ENCODE data around the gene SLC12A7.
"Not testable (repeated sequence)": the region's sequence is repeated elsewhere in the genome, so short reads cannot be mapped to it uniquely, and the experiment has no call there.

SLC12A7 gene

DNA sequence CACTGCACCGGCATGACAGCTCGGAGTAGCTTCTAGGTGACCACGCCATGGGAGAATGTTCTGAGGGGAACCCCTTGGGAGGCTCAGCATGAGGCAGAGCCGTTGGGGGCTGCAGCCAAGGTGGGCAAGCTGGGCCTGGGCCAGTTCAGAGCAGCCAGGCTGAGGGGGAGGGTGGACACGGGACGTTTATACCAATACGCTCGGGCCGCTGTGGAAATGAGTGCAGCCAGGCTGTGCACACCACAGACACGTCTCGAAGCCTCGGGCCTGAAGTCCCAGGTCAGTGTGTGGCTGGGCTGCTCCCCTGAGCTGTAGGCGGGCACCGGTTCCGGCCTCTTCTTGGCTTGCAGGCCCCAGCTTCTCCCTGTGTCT is 28.9 kb upstream of the SLC12A7 start:
- no peak for DNase-seq (ENCODE audit: low read depth in 2 of 2)

DNA sequence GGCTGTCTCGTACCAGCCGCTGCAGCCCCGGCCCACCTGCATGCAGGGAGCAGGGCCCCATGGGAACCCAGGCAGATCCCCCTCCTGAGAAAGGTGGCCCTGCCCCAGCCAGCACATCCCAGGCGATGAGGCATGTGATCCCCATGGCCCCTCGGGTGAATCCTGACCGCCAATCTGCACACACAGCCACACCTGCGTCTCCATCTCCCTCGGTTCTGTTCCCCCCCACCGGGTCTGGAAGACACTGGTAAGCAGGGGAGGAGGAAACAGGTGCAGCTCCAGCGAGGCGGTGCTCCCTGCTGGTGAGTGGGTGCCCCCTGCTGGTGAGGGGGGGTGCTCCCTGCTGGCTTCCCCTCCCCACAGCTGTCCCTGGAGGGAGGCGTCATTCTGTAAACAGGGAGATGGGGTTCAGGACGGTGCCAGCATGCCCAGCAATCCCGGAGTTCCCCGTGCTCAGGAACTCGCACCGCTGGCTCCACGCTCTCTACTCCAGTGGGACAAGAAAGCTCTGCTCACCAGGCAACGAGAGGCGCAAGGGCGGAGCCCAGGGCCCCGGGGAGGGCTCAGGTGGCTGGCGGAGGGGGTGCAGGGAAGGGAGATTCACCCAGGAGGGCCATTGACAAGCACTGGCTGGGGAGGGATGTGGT is 28.4 kb upstream of the SLC12A7 start:
- peak; percentile 36 to 71 for DNase-seq (ENCODE audit: low read depth in 2 of 2)

DNA sequence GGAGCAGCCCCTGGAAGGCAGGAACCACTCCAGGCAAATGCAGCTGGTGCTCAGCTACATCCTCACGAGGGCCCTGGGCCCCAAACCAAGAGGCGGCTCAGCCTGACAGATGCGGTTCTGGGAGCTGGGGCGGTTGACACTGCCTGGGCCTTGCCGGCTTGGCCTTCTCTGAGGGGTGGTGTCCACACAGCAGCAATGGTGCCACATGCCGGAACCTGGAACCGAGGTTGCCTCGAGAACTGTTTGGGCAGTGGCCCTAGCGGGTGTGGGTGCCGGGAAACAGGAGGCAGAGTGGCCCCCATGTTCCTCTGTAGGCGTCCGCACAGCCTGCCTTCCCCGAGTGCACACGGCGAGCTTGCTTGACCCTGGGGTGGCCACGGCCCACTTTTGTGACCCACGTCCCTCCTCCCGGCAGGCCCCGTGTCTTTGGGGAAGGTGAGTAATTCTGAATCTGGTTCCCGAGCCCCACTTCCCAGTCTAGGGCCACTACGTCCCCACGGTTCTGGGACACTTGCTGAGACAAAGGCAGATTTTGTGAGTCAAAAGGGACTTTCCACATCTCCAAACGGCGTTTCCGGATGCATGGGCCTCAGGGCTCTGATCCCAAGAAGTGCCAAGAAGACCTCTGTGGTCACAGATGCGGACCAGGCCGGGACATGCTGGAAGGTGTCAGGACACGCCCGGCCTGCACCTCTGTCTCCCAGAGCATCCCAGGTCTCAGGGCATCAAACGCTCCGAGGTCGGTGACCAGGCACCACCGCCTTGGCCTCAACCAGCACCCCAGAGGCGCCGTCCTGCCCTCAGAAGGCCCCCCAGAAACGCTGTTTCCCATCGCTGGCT is 27.7 kb upstream of the SLC12A7 start:
- DNase-seq (ENCODE audit: low read depth in 2 of 2): no peak

GRCh38 chr5:1138445-1139245 is 26.8 kb upstream of the SLC12A7 start:
- no peak for DNase-seq (ENCODE audit: low read depth in 2 of 2)

GRCh38 chr5:1137567-1138444 is 25.9 kb upstream of the SLC12A7 start:
- DNase-seq (ENCODE audit: low read depth in 2 of 2): no peak

DNA sequence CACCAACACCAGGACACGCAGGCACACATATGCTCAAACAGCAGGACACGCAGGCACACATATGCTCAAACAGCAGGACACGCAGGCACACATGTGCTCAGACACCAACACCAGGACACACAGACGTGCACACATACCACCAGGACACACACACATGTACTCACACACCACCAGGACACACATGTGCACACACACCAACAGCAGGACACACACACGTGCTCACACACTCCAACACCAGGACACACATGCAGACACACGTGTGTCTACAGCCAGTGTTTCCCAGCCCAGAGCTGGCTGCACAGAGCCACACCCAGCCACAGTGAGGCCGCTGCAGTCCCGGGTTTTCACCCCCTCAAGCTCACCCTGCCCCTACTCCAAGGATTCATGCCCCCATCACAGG is 25.0 kb upstream of the SLC12A7 start:
- no peak for DNase-seq (ENCODE audit: low read depth in 2 of 2)

DNA sequence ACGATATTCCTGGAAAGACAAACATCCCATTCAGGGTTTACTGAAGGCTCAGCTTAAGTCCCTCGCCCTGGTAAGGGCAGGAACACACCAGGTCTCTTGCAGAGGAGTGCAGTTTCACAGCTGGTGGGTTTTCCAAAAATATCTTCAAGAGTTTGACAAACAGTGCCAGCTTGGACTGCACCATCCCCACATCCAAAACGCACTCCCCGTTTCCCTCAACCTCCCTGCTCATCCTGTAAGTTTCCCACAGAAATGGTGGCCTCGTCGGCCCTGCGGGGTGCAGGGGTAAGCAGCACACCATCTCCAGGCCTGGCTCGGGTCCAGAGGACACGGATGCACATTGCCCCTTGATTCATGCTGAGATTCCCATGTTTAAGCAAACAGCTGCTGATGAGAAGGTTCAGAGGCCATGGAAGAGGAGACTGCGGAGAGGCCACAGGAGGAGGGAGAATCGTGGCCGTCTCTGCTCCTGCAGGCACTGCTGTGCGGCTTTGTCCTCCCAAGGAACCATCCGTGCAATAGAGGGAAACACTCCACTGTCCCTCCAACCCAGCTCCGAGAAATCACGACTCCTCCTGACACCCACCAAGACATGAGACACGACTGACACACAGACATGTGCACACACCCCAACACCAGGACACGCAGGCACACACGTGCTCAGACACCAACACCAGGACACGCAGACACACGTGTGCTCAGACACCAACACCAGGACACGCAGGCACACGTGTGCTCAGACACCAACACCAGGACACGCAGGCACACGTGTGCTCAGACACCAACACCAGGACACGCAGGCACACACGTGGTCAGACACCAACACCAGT is 24.0 kb upstream of the SLC12A7 start:
- DNase-seq (ENCODE audit: low read depth in 2 of 2): no peak

- DNase-seq (ENCODE audit: low read depth in 2 of 2): no peak
These were observed 22.6 kb upstream of the SLC12A7 start for GRCh38 chr5:1134478-1134877.

DNA sequence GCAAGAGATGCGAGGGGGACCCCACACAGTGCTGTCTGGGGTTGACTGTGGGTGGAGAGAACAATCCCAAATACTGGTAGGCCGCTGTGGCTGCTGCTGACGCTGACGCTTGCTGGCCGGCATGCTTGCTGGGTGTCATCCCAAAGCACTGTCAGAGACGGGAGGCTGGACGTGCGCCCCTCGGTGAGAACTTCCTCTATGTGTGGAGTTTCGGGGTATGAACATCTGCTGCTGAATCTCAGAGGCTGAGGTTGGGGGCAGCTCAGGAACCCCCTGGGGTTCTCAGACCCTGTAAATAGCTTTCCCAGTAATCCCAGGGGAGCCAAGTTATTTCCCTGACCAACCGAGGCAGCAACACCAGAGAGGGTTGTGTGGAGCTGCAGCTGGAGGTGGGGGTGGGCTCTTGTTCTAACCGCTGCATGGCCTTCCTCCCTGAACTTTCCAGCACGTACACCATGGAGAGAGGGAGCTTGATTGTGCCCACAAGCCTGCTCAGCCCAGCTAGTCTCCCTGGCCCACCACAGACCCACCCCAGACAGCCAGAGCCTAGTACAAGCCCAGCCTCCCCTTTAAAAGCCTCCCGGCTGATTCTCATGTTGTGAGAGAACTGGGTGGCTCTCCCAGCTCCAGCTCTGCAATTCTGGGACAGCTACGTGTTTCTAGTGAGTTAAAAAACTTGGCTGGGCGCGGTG is 21.8 kb upstream of the SLC12A7 start:
- DNase-seq (ENCODE audit: low read depth in 2 of 2): no peak

DNA sequence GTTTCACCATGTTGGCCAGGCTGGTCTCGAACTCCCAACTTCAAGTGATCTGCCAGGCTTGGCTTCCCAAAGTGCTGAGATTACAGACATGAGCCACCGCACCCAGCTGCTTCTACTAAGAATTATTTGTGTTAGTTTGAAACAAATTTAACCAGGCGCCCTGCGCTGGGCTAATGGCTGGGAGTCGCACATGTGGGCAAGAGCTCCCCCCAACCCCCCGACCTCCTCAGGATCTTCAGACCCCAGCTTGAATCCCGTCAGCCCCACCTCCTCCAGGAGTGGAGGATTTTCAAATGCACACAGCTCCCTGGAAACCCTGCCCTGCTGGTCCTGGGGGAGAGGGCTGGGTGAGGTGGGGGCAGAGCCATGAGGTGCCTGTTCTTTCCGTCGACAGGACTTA is 21.2 kb upstream of the SLC12A7 start:
- DNase-seq (ENCODE audit: low read depth in 2 of 2): no peak

GRCh38 chr5:1132570-1132969 is 20.7 kb upstream of the SLC12A7 start:
- DNase-seq (ENCODE audit: low read depth in 2 of 2): no peak

DNA sequence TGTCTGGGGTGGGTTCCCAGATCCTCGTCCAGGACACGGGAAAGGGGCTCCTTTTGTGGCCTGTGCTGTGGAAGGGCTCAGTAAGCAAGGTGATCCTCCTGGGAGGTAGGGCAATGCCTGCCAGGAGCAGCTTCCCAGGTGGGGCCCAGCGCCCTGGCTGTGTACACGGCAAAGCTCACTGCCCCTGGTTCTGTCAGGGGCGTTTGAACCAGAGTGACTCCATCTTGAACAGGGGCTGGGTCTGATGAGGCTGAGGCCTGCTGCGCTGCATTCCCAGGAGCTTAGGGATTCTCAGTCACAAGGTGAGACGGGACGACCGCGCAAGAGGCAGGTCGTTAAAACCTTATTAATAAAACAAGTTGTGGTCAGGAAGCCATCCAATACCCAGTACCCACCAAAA is 19.9 kb upstream of the SLC12A7 start:
- DNase-seq (ENCODE audit: low read depth in 2 of 2): no peak

GRCh38 chr5:1131191-1131621 is 19.3 kb upstream of the SLC12A7 start:
- DNase-seq (ENCODE audit: low read depth in 2 of 2): no peak

GRCh38 chr5:1130218-1130946 is 18.5 kb upstream of the SLC12A7 start:
- no peak for DNase-seq (ENCODE audit: low read depth in 2 of 2)

DNA sequence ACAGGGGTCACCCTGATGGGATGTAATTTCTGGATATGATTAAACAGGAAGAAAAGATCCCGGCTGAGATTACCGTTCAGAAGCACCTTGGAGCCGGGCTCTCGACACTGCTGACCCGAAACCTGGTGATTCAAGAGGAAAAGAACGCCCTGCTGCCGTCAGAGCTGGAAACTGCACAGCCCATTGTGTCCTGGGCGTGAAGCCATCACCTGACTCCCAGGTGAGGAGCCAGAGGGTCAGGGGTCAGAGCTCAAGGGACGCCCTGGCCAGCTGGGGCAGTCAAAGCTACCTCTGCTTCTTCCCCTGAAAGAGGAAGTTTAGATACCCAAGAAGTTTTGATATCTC is 17.8 kb upstream of the SLC12A7 start:
- DNase-seq (ENCODE audit: low read depth in 2 of 2): no peak

DNA sequence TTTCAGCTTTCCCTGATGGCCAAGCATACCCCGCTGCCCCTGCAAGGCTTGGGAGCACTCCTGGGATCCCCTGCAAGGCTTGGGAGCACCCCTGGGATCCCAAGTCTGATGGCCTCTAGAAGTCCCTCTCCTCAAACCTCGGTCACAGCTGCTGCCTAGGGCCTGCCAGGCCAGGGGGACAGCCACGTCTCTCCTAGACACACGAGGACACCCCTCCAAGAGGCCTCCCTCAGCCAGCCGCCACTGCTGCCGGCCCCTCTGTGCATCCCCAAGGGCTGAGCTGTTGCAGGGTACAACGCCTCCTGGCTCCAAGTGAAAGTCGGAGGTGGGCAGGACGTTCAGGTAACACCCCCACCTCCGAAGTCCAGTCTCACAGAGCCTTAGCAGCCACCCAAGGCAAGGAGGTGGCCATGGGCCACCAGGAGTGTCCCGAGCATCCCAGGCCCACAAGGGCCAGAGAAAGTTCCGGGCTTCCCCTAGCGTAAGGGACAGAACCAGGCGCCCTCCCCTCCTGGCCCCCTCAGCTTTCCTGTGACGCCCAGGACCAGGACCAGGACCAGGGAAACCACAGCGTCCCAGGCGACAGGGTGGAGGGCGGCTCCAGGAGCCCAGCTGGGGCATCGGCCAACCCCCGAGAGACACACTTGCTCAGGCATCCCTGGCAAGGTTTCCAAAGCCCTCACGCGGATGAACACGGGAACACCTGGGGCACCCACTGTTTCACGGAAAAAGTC is 17.3 kb upstream of the SLC12A7 start:
- no peak for DNase-seq (ENCODE audit: low read depth in 2 of 2)

DNA sequence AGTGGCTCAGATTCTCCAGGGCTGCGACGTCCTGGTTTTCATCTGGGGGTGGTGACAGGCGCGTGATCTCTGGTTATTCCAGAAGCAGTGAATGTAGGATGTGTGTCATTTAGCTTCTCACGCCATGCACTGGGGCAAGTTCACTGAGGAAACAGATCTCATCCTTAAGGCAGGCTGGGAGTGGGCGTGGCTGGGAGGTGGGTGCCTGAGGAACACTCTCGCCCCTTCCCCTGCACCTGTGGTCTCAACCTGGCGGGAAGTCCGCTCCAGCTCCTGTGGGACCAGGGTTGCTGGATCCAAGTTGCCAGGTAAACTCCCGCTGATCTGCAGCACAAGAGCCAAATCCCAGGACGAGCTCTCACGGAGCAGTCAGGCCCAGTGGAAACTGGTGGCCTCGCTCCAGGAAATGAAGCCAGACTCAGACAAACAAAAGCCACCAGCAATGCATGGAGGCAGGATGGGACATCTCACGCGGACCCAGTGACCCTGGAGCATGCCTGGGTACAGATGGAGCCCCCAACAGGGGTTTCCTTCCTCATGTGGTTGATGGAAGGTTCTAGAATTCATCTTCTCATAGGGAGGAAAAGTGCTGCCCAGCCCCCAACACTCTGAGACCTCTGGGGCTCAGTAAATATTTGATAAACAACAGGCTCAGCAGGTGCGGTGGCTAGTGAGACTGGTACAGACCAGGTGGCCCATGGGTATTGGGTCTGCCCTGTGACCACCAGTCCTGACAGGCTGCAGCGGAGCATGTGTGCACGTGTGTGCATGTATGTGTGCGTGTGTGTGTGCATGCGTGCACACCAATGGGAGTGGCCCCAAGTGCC is 16.3 kb upstream of the SLC12A7 start:
- no peak for DNase-seq (ENCODE audit: low read depth in 2 of 2)

DNA sequence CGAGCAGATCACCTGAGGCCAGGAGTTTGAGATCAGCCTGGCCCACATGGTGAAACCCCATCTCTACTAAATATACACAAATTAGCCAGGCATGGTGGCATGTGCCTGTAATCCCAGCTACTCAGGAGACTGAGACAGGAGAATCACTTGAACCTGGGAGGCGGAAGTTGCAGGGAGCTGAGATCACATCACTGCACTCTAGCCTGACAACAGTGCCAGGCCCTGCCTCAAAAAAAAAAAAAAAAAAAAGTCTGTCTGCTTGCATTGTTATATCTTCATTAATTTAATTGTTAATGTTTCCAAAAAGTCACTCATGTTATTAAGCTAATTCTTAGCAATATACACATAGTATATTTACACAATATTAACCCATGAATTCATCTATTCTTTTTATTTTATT is 13.8 kb upstream of the SLC12A7 start:
- DNase-seq (ENCODE audit: low read depth in 2 of 2): not testable (repeated sequence)

All from stimulated activated CD4-positive, alpha-beta T cell treated with anti-CD3 and anti-CD28 coated beads, Interleukin-15, amount 100 ng/mL, for 48 hours (primary cell).